Liver (tissue), 3 donors: Measurements from ENCODE around the gene LOXL4.

Source experiments
- EGR1 ChIP-seq, 2 donors: IDR thresholded peaks; 2 replicates each; pipeline ENCODE4 v1.6.1; 2016 to 2018; ENCODE audit warnings: antibody characterized with exemption in 2 of 2, low read depth in 2 of 2
- FOXA1 ChIP-seq: IDR thresholded peaks from 2 replicates; pipeline ENCODE4 v1.6.1; 2016; ENCODE audit warnings: antibody characterized with exemption
- GABPA ChIP-seq, 2 donors: IDR thresholded peaks in 1 of 2; conservative IDR thresholded peaks in 1 of 2; 2 replicates each; pipeline ENCODE4 v1.6.1; 2016; ENCODE audit warnings: antibody characterized with exemption in 2 of 2, mild to moderate bottlenecking in 1 of 2, moderate library complexity in 1 of 2
- HNF4A ChIP-seq, 2 donors: conservative IDR thresholded peaks; 2 replicates each; pipeline ENCODE4 v1.6.1; 2016; ENCODE audit warnings: antibody characterized with exemption in 2 of 2, mild to moderate bottlenecking in 2 of 2
- NR2F2 ChIP-seq: IDR thresholded peaks from 2 replicates; pipeline ENCODE4 v1.6.1; 2016; ENCODE audit warnings: antibody characterized with exemption
- RAD21 ChIP-seq, 2 donors: IDR thresholded peaks; 2 replicates each; pipeline ENCODE4 v1.6.1; 2016; ENCODE audit warnings: antibody characterized with exemption in 2 of 2, mild to moderate bottlenecking in 2 of 2
- SP1 ChIP-seq: IDR thresholded peaks from 2 replicates; pipeline ENCODE4 v1.6.1; 2018; ENCODE audit warnings: antibody characterized with exemption, mild to moderate bottlenecking
- TAF1 ChIP-seq: conservative IDR thresholded peaks from 2 replicates; pipeline ENCODE4 v1.6.1; 2016; ENCODE audit warnings: antibody characterized with exemption, mild to moderate bottlenecking
- YY1 ChIP-seq: IDR thresholded peaks from 2 replicates; pipeline ENCODE4 v1.6.1; 2016; ENCODE audit warnings: antibody characterized with exemption, mild to moderate bottlenecking
- TF ChIP-seq, protein P1 (sequence below): fragments of 150-350 bp; IDR thresholded peaks from 2 replicates; pipeline ENCODE4 v1.5.1; 2017; ENCODE audit warnings: improper control_type of control experiment, low read depth, low read length; ENCODE audit not compliant: missing input control
- TF ChIP-seq, protein P2 (sequence below): IDR thresholded peaks from 2 replicates; pipeline ENCODE4 v1.6.1; 2016; ENCODE audit warnings: antibody characterized with exemption
- TF ChIP-seq, protein P3 (sequence below): IDR thresholded peaks from 2 replicates; pipeline ENCODE4 v1.6.1; 2016; ENCODE audit warnings: antibody characterized with exemption, mild to moderate bottlenecking
- TF ChIP-seq, protein P4 (sequence below): IDR thresholded peaks from 2 replicates; pipeline ENCODE4 v1.6.1; 2016; ENCODE audit warnings: antibody characterized with exemption
- TF ChIP-seq, protein P5 (sequence below): IDR thresholded peaks from 2 replicates; pipeline ENCODE4 v1.6.1; 2016; ENCODE audit warnings: antibody characterized with exemption
- donor health status: healthy.
- donor health status: healthy.

DNA sequence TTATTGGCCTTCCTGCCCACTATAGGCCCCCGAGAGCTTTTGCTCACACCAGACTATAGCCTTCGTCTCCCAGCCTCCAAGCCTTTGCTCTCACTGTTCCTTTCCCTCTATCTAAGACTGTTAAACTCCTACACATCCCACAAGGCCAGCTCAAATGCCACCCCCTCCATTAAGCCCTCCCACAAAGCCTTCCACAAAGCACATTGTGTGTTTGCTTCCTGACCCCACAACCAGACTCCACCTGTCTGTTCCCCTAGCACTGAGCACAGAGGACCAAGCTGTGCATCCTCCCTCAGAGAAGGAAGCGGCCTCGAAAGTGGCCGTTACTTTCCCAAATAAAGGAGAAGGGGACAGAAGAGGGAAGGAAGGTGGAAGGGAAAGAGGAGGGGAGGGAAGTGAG lies 1.3 kb downstream of the LOXL4 start:
- TF ChIP-seq YY1 (no peak), RAD21 (IDR thresholded peaks at IDR 0.05) (no peak), TAF1 (no peak), SP1 (no peak), EGR1 (IDR thresholded peaks at IDR 0.05; ENCODE audit: low read depth in 2 of 2) (no peak), NR2F2 (no peak), FOXA1 (no peak), GABPA (IDR thresholded peaks at IDR 0.05 in 1 of 2, conservative IDR thresholded peaks at IDR 0.05 in 1 of 2) (no peak), HNF4A (conservative IDR thresholded peaks at IDR 0.05) (no peak)
- TF ChIP-seq, protein P1, sequence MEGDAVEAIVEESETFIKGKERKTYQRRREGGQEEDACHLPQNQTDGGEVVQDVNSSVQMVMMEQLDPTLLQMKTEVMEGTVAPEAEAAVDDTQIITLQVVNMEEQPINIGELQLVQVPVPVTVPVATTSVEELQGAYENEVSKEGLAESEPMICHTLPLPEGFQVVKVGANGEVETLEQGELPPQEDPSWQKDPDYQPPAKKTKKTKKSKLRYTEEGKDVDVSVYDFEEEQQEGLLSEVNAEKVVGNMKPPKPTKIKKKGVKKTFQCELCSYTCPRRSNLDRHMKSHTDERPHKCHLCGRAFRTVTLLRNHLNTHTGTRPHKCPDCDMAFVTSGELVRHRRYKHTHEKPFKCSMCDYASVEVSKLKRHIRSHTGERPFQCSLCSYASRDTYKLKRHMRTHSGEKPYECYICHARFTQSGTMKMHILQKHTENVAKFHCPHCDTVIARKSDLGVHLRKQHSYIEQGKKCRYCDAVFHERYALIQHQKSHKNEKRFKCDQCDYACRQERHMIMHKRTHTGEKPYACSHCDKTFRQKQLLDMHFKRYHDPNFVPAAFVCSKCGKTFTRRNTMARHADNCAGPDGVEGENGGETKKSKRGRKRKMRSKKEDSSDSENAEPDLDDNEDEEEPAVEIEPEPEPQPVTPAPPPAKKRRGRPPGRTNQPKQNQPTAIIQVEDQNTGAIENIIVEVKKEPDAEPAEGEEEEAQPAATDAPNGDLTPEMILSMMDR: no peak
- TF ChIP-seq, protein P2, sequence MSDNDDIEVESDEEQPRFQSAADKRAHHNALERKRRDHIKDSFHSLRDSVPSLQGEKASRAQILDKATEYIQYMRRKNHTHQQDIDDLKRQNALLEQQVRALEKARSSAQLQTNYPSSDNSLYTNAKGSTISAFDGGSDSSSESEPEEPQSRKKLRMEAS: no peak
- TF ChIP-seq, protein P3, sequence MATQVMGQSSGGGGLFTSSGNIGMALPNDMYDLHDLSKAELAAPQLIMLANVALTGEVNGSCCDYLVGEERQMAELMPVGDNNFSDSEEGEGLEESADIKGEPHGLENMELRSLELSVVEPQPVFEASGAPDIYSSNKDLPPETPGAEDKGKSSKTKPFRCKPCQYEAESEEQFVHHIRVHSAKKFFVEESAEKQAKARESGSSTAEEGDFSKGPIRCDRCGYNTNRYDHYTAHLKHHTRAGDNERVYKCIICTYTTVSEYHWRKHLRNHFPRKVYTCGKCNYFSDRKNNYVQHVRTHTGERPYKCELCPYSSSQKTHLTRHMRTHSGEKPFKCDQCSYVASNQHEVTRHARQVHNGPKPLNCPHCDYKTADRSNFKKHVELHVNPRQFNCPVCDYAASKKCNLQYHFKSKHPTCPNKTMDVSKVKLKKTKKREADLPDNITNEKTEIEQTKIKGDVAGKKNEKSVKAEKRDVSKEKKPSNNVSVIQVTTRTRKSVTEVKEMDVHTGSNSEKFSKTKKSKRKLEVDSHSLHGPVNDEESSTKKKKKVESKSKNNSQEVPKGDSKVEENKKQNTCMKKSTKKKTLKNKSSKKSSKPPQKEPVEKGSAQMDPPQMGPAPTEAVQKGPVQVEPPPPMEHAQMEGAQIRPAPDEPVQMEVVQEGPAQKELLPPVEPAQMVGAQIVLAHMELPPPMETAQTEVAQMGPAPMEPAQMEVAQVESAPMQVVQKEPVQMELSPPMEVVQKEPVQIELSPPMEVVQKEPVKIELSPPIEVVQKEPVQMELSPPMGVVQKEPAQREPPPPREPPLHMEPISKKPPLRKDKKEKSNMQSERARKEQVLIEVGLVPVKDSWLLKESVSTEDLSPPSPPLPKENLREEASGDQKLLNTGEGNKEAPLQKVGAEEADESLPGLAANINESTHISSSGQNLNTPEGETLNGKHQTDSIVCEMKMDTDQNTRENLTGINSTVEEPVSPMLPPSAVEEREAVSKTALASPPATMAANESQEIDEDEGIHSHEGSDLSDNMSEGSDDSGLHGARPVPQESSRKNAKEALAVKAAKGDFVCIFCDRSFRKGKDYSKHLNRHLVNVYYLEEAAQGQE: no peak
- TF ChIP-seq, protein P4, sequence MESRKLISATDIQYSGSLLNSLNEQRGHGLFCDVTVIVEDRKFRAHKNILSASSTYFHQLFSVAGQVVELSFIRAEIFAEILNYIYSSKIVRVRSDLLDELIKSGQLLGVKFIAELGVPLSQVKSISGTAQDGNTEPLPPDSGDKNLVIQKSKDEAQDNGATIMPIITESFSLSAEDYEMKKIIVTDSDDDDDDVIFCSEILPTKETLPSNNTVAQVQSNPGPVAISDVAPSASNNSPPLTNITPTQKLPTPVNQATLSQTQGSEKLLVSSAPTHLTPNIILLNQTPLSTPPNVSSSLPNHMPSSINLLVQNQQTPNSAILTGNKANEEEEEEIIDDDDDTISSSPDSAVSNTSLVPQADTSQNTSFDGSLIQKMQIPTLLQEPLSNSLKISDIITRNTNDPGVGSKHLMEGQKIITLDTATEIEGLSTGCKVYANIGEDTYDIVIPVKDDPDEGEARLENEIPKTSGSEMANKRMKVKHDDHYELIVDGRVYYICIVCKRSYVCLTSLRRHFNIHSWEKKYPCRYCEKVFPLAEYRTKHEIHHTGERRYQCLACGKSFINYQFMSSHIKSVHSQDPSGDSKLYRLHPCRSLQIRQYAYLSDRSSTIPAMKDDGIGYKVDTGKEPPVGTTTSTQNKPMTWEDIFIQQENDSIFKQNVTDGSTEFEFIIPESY: no peak
- TF ChIP-seq, protein P5, sequence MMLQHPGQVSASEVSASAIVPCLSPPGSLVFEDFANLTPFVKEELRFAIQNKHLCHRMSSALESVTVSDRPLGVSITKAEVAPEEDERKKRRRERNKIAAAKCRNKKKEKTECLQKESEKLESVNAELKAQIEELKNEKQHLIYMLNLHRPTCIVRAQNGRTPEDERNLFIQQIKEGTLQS: no peak
